ENCODE data around the gene FBXW5.
A peak's percentile ranks its signal among the peaks of the same experiment; 100 is the strongest.

FBXW5 gene

GRCh38 chr9:136910901-136911245 is 33.7 kb downstream of the FBXW5 start:
- in situ Hi-C loops (cut with HindIII; ENCODE audit: low pct_unique_long_range_greater_than_20kb, low sequenced_read_pairs) = no loop called here

GRCh38 chr9:136910197-136910900 is 34.2 kb downstream of the FBXW5 start:
- DNase-seq (ENCODE audit: low read depth in 1 of 2, low spot score in 1 of 2) = no peak
- in situ Hi-C loops (cut with HindIII; ENCODE audit: low pct_unique_long_range_greater_than_20kb, low sequenced_read_pairs) = no loop called here
- TF ChIP-seq JUND (IDR thresholded peaks at IDR 0.05; ENCODE audit: low read depth) = no peak

More at GRCh38 chr9:136910901-136911245, 33.7 kb downstream of the FBXW5 start:
- no peak for DNase-seq (ENCODE audit: low read depth in 1 of 2, low spot score in 1 of 2)
- no peak for TF ChIP-seq JUND (IDR thresholded peaks at IDR 0.05; ENCODE audit: low read depth)

GRCh38 chr9:136907011-136907914 is 37.3 kb downstream of the FBXW5 start:
- in situ Hi-C loops (cut with HindIII; ENCODE audit: low pct_unique_long_range_greater_than_20kb, low sequenced_read_pairs) = no loop called here
- no peak for DNase-seq (ENCODE audit: low read depth in 1 of 2, low spot score in 1 of 2)
- TF ChIP-seq JUND (IDR thresholded peaks at IDR 0.05; ENCODE audit: low read depth) = no peak

GRCh38 chr9:136906266-136906665 is 38.3 kb downstream of the FBXW5 start:
- no peak for DNase-seq (ENCODE audit: low read depth in 1 of 2, low spot score in 1 of 2)
- no peak for TF ChIP-seq JUND (IDR thresholded peaks at IDR 0.05; ENCODE audit: low read depth)
- in situ Hi-C loops (cut with HindIII; ENCODE audit: low pct_unique_long_range_greater_than_20kb, low sequenced_read_pairs) = no loop called here

GRCh38 chr9:136903041-136903554 is 41.4 kb downstream of the FBXW5 start:
- no peak for DNase-seq (ENCODE audit: low read depth in 1 of 2, low spot score in 1 of 2)
- no peak for TF ChIP-seq JUND (IDR thresholded peaks at IDR 0.05; ENCODE audit: low read depth)
- in situ Hi-C loops (cut with HindIII; ENCODE audit: low pct_unique_long_range_greater_than_20kb, low sequenced_read_pairs) = no loop called here

- peak; percentile 90 to 97 for DNase-seq (ENCODE audit: low read depth in 1 of 2, low spot score in 1 of 2)
- in situ Hi-C loops (cut with HindIII; ENCODE audit: low pct_unique_long_range_greater_than_20kb, low sequenced_read_pairs) = no loop called here
- TF ChIP-seq JUND (IDR thresholded peaks at IDR 0.05; ENCODE audit: low read depth) = no peak
These were observed 42.2 kb downstream of the FBXW5 start for GRCh38 chr9:136902259-136902821.

GRCh38 chr9:136901516-136902258 is 42.9 kb downstream of the FBXW5 start:
- no peak for TF ChIP-seq JUND (IDR thresholded peaks at IDR 0.05; ENCODE audit: low read depth)
- in situ Hi-C loops (cut with HindIII; ENCODE audit: low pct_unique_long_range_greater_than_20kb, low sequenced_read_pairs) = no loop called here
- peak; percentile 65 to 66 for DNase-seq (ENCODE audit: low read depth in 1 of 2, low spot score in 1 of 2)

GRCh38 chr9:136900988-136901515 is 43.5 kb downstream of the FBXW5 start:
- DNase-seq (ENCODE audit: low read depth in 1 of 2, low spot score in 1 of 2) = peak; percentile 41 to 46
- TF ChIP-seq JUND (IDR thresholded peaks at IDR 0.05; ENCODE audit: low read depth) = no peak
- in situ Hi-C loops (cut with HindIII; ENCODE audit: low pct_unique_long_range_greater_than_20kb, low sequenced_read_pairs) = no loop called here

- in situ Hi-C loops (cut with HindIII; ENCODE audit: low pct_unique_long_range_greater_than_20kb, low sequenced_read_pairs) = no loop called here
- no peak for DNase-seq (ENCODE audit: low read depth in 1 of 2, low spot score in 1 of 2)
- TF ChIP-seq JUND (IDR thresholded peaks at IDR 0.05; ENCODE audit: low read depth) = no peak
These were observed 44.0 kb downstream of the FBXW5 start for GRCh38 chr9:136900556-136900955.

- no peak for TF ChIP-seq JUND (IDR thresholded peaks at IDR 0.05; ENCODE audit: low read depth)
- DNase-seq (ENCODE audit: low read depth in 1 of 2, low spot score in 1 of 2) = peak in 1 of 2 experiments; percentile 48
- in situ Hi-C loops (cut with HindIII; ENCODE audit: low pct_unique_long_range_greater_than_20kb, low sequenced_read_pairs) = no loop called here
These were observed 45.3 kb downstream of the FBXW5 start for GRCh38 chr9:136899196-136899595.

- in situ Hi-C loops (cut with HindIII; ENCODE audit: low pct_unique_long_range_greater_than_20kb, low sequenced_read_pairs) = no loop called here
- TF ChIP-seq JUND (IDR thresholded peaks at IDR 0.05; ENCODE audit: low read depth) = no peak
- DNase-seq (ENCODE audit: low read depth in 1 of 2, low spot score in 1 of 2) = peak in 1 of 2 experiments; percentile 19
These were observed 45.9 kb downstream of the FBXW5 start for GRCh38 chr9:136898483-136899100.

All from T47D (cell line).